OCI-M1 (cell line): ENCODE data around the gene ZNF506.
"Not testable (repeated sequence)": the region's sequence is repeated elsewhere in the genome, so short reads cannot be mapped to it uniquely, and the experiment has no call there.

Experiments used
- DNase-seq: peaks from one replicate; lab custom pipeline; 2025; lab: John Stamatoyannopoulos, UW

The ZNF506 gene

DNA sequence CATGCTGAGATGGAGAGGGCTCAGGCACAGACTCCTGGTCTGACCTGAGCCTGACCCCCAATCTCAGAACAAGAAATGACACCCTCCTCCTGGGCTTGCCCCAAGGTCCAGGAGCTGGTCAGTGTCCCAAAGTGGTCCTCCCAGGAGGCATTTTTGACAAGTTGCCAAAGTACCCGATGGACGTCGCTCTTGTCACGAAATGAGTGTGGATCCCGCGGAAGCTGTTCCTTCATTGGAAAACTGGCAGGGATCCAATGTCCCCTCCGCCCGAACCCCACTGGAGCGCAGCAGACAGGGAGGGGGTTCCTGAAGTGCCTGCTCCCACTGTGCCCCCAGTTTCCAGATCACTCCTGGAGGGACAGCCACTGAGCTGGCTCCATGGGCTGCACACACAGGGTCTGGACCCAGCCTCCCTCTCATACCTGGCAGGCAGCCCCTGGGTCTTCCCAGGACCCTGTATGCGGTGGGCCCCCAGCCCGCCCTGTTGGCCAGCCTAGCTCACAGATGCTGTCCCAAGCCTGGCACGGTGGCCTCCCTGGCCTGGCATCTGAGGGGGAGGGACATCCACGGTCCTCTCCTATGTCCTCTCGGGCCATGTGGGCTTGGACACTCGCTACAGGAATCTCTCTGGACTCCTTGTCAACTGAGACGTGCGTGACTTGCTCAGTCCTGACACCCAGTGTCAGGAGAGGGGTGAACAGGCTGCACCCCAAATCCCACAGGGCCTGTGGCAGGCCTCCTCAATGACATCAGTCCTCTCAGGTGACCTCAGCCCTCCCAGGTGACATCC, 75.9 kb downstream of the ZNF506 start:
- no peak for DNase-seq

GRCh38 chr19:19744641-19745040, 76.9 kb downstream of the ZNF506 start:
- no peak for DNase-seq

DNA sequence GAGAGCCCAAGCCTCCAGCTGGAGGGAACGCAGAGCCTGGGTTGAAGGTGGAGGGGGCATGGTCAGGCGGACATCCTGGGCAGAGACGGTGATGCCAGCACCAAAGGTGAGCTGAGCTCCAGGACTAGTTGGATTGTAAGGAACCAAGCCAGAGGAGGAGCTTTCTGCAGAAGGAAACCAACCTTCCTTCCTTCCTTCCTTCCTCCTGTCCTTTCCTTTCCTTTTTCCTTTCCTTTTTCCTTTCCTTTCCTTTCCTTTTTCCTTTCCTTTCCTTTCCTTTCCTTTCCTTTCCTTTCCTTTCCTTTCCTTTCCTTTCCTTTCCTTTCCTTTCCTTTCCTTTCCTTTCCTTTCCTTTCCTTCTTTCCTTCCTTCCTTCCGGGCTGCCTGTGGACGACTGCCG, 77.6 kb downstream of the ZNF506 start:
- not testable (repeated sequence) for DNase-seq

DNA sequence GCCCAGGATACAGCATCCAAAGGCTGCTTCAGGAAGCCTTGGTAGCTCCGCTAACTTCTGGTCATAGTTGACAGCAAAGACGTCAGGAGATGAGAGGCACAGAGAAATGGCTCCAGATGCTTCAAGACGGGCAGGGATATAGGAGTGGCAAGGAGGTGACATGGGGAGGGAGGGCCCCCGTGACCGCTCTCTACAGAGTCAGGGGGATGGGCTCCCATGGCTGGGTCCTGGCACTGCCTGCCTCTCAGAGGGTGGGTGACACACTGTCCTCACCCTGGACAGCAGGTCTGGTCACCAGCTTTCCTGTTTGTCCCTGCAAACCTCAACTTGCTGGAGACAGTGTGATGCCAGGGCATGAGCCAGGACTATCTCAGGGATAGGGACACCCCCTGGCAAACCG, 78.4 kb downstream of the ZNF506 start:
- DNase-seq = no peak

- no peak for DNase-seq
Observed at GRCh38 chr19:19742773-19743172, 78.8 kb downstream of the ZNF506 start.
